CD14-positive monocyte (primary cell): ENCODE measurements around the gene C4BPA. TPM values are rescaled to one million over a fixed set of nuclear protein-coding genes. Genes with fewer than 3 reads are reported as not detected.

Experiments
- DNase-seq, 3 donors: peaks; one replicate each; pipeline ENCODE4 v3.0.0-alpha.2; 2011 to 2022
- H2AFZ ChIP-seq: 2 replicates; pipeline ENCODE4 v1.6.0; 2012; ENCODE audit warnings: mild to moderate bottlenecking, low read depth, low read length, inconsistent platforms; ENCODE audit not compliant: insufficient read depth, poor library complexity, severe bottlenecking
- H3K27ac ChIP-seq, 2 donors: 1 replicate in 1 of 2; 2 replicates in 1 of 2; pipeline ENCODE4 v1.5.1; 2012 to 2013; ENCODE audit warnings: low read length in 2 of 2, control low read depth in 1 of 2, inconsistent platforms in 1 of 2, low read depth in 1 of 2, mild to moderate bottlenecking in 1 of 2
- H3K27me3 ChIP-seq, 2 donors: one replicate each; pipeline versions ENCODE4 v1.6.0 to v1.6.1; 2011 to 2013; ENCODE audit warnings: low read length in 2 of 2; ENCODE audit not compliant: control insufficient read depth in 2 of 2, insufficient read depth in 2 of 2
- H3K36me3 ChIP-seq, 2 donors: replicated peaks in 1 of 2; 1 replicate in 1 of 2; 2 replicates in 1 of 2; pipeline versions ENCODE4 v1.5.1 to v1.6.1; 2012 to 2013; ENCODE audit warnings: low read length in 2 of 2, control low read depth in 1 of 2, inconsistent platforms in 1 of 2, mild to moderate bottlenecking in 1 of 2; ENCODE audit not compliant: insufficient read depth in 2 of 2, control insufficient read depth in 1 of 2
- H3K4me1 ChIP-seq, 2 donors: 1 replicate in 1 of 2; 2 replicates in 1 of 2; pipeline versions ENCODE4 v1.5.1 to v1.6.1; 2012 to 2013; ENCODE audit warnings: low read length in 2 of 2, control low read depth in 1 of 2, inconsistent platforms in 1 of 2, mild to moderate bottlenecking in 1 of 2, moderate library complexity in 1 of 2; ENCODE audit not compliant: insufficient read depth in 2 of 2, control insufficient read depth in 1 of 2
- H3K4me2 ChIP-seq: replicated peaks from 2 replicates; pipeline ENCODE3; 2012; ENCODE audit warnings: low read length, moderate library complexity, mild to moderate bottlenecking; ENCODE audit not compliant: poor library complexity, severe bottlenecking; ENCODE audit errors: extremely low read depth
- H3K4me3 ChIP-seq, 3 experiments: fragments of 200-600 bp in 1 of 3; sonication (generic) in 1 of 3; replicated peaks in 1 of 3; 1 replicate in 2 of 3; 2 replicates in 1 of 3; pipeline ENCODE4 v1.5.1; 2011 to 2013; ENCODE audit warnings: low read length in 3 of 3, mild to moderate bottlenecking in 3 of 3, control low read depth in 2 of 3, low read depth in 2 of 3, inconsistent platforms in 1 of 3, moderate library complexity in 1 of 3
- H3K79me2 ChIP-seq: 2 replicates; pipeline ENCODE4 v1.6.0; 2012; ENCODE audit warnings: mild to moderate bottlenecking, control low read depth, inconsistent platforms, low read length, moderate library complexity; ENCODE audit not compliant: insufficient read depth
- H3K9ac ChIP-seq: 2 replicates; pipeline ENCODE4 v1.6.0; 2017; ENCODE audit warnings: low read length, mild to moderate bottlenecking; ENCODE audit not compliant: insufficient read depth, poor library complexity, severe bottlenecking
- H3K9me3 ChIP-seq, 2 donors: replicated peaks in 1 of 2; 1 replicate in 1 of 2; 2 replicates in 1 of 2; pipeline versions ENCODE4 v1.5.1 to v1.6.1; 2012 to 2013; ENCODE audit warnings: low read length in 2 of 2, control low read depth in 1 of 2; ENCODE audit not compliant: control insufficient read depth in 1 of 2, insufficient read depth in 1 of 2
- H4K20me1 ChIP-seq: 2 replicates; pipeline ENCODE4 v1.6.0; 2012; ENCODE audit warnings: mild to moderate bottlenecking, low read length, control low read depth, moderate library complexity; ENCODE audit not compliant: insufficient read depth
- H3K27ac Mint-ChIP-seq, 7 donors: one replicate each; pipeline ENCODE4 v1.8.0; 2020; ENCODE audit warnings: mild to moderate bottlenecking in 7 of 7, mixed read lengths in 7 of 7, moderate library complexity in 6 of 7, inconsistent platforms in 2 of 7
- H3K27me3 Mint-ChIP-seq, 3 donors: one replicate each; pipeline ENCODE4 v1.8.0; 2021 to 2022; ENCODE audit warnings: low read depth in 3 of 3, mild to moderate bottlenecking in 3 of 3, mixed read lengths in 3 of 3, moderate library complexity in 3 of 3, inconsistent platforms in 1 of 3
- H3K36me3 Mint-ChIP-seq, 2 donors: one replicate each; pipeline ENCODE4 v1.8.0; 2020; ENCODE audit warnings: mixed read lengths in 2 of 2, inconsistent platforms in 1 of 2, mild to moderate bottlenecking in 1 of 2
- H3K4me1 Mint-ChIP-seq: one replicate; pipeline ENCODE4 v1.8.0; 2020; ENCODE audit warnings: mild to moderate bottlenecking, mixed read lengths
- H3K4me3 Mint-ChIP-seq, 2 donors: one replicate each; pipeline ENCODE4 v1.8.0; 2020; ENCODE audit warnings: mild to moderate bottlenecking in 2 of 2, mixed read lengths in 2 of 2, moderate library complexity in 1 of 2
- H3K9me3 Mint-ChIP-seq, 7 donors: one replicate each; pipeline ENCODE4 v1.8.0; 2020 to 2022; ENCODE audit warnings: mixed read lengths in 7 of 7, mild to moderate bottlenecking in 6 of 7, moderate library complexity in 6 of 7, inconsistent platforms in 2 of 7
- CTCF ChIP-seq: fragments of 200-600 bp; IDR thresholded peaks from one replicate; pipeline ENCODE4 v1.8.0; 2022; ENCODE audit warnings: antibody characterized with exemption, mild to moderate bottlenecking
- WGBS: methylation state at CpG from one replicate; pipeline ENCODE4 v1.1.5; 2013; ENCODE audit warnings: missing lambda C conversion rate; ENCODE audit not compliant: insufficient coverage; 5-methylcytosine and 5-hydroxymethylcytosine counted together
- intact Hi-C, 2 donors: fragments of 100-400 bp; cut with micrococcal nuclease; formaldehyde crosslinking; loops; one replicate each; pipeline versions ENCODE4 v1.15.0 to v1.15.1; 2023
- polyA plus RNA-seq, 3 donors: library from polyadenylated mRNA; depleted of rRNA in 1 of 3; unstranded in 2 of 3; stranded (reverse) in 1 of 3; fragments of 300-500 nt in 2 of 3; fragments of >200 nt in 1 of 3; fragmentation: Illumina TruSeq in 2 of 3; gene quantifications; 1 replicate in 2 of 3; 2 replicates in 1 of 3; pipeline ENCODE4 v1.2.3, GENCODE V29; 2012 to 2021

Gene C4BPA
- polyA plus RNA-seq, 3 donors: 0.09 to 0.25 (median 0.13) TPM

- Histone ChIP-seq H3K4me2 (no peak overlapping the region), H3K4me1 (peaks cover 0 to 6% of the 10 kb centered on the region in 2 donors), H3K27me3 (no peaks in the 10 kb centered on the region), H3K79me2 (no peaks in the 10 kb centered on the region), H3K4me3 (no peak overlapping the region), H2AFZ (no peak overlapping the region), H3K9ac (no peak overlapping the region), H4K20me1 (no peaks in the 10 kb centered on the region), H3K27ac (no peak overlapping the region), H3K36me3 (peaks cover 5 to 16% of the 10 kb centered on the region in 2 donors), H3K9me3 (no peaks in the 10 kb centered on the region)
- intact Hi-C loops: no loop called here
- peaks cover 6% of the 10 kb centered on the region for H3K4me1 Mint-ChIP-seq
- TF ChIP-seq CTCF: no peak
- peaks cover 0 to 4% (median 0%) of the 10 kb centered on the region in 3 donors for H3K27me3 Mint-ChIP-seq
- no CpG with 5 or more reads among the region's 1 CpG for WGBS
- H3K36me3 Mint-ChIP-seq: peaks cover 12 to 41% of the 10 kb centered on the region in 2 donors
- no peaks in the 10 kb centered on the region for H3K9me3 Mint-ChIP-seq
- H3K27ac Mint-ChIP-seq: peak overlapping the region in 1 of 7 donors; percentile 62
- no peak for DNase-seq
- no peak overlapping the region for H3K4me3 Mint-ChIP-seq
Measured at GRCh38 chr1:207077012-207077411, 27.0 kb upstream of the C4BPA start.

GRCh38 chr1:207077470-207078377, 26.3 kb upstream of the C4BPA start:
- H3K4me1 ChIP-seq: peaks cover 0 to 6% of the 10 kb centered on the region in 2 donors
- H3K9ac ChIP-seq: no peak overlapping the region
- peak overlapping the region in 1 of 7 donors; percentile 62 for H3K27ac Mint-ChIP-seq
- H3K27me3 Mint-ChIP-seq: peaks cover 0 to 3% (median 2%) of the 10 kb centered on the region in 3 donors
- no peaks in the 10 kb centered on the region for H3K9me3 ChIP-seq
- 27% methylated on average over 3 of the region's 6 CpGs for WGBS
- no peaks in the 10 kb centered on the region for H3K27me3 ChIP-seq
- peaks cover 3 to 9% of the 10 kb centered on the region in 2 donors for H3K36me3 ChIP-seq
- intact Hi-C loops: no loop called here
- H3K36me3 Mint-ChIP-seq: peaks cover 5 to 34% of the 10 kb centered on the region in 2 donors
- peak; percentile 90 for TF ChIP-seq CTCF
- H3K79me2 ChIP-seq: no peaks in the 10 kb centered on the region
- H3K27ac ChIP-seq: no peak overlapping the region
- H3K4me3 Mint-ChIP-seq: no peak overlapping the region
- H3K4me1 Mint-ChIP-seq: peaks cover 5% of the 10 kb centered on the region
- no peaks in the 10 kb centered on the region for H4K20me1 ChIP-seq
- H3K4me3 ChIP-seq: no peak overlapping the region
- DNase-seq: peak; percentile 68 to 75 (median 71)
- H3K9me3 Mint-ChIP-seq: no peaks in the 10 kb centered on the region
- no peak overlapping the region for H2AFZ ChIP-seq
- H3K4me2 ChIP-seq: no peak overlapping the region
